GM23248 (cell line): Measurements from ENCODE around the gene NCOR2. TPM values are rescaled to one million over a fixed set of nuclear protein-coding genes. Genes with fewer than 3 reads are reported as not detected.

Experiments
- DNase-seq: peaks from one replicate; pipeline ENCODE4 v3.0.0-alpha.2; 2015
- H2AFZ ChIP-seq: fragments of 200-600 bp; sonication (generic); 2 replicates; pipeline ENCODE4 v1.6.1; 2016; ENCODE audit warnings: antibody characterized with exemption
- H3F3A ChIP-seq: fragments of 200-600 bp; sonication (generic); 2 replicates; pipeline ENCODE4 v1.6.1; 2016; ENCODE audit warnings: mild to moderate bottlenecking, antibody characterized with exemption, mixed run types; ENCODE audit not compliant: insufficient read depth
- H3K27ac ChIP-seq: fragments of 200-600 bp; sonication (generic); 2 replicates; pipeline ENCODE4 v1.5.1; 2016; ENCODE audit warnings: mild to moderate bottlenecking
- H3K27me3 ChIP-seq: fragments of 200-600 bp; sonication (generic); replicated peaks from 2 replicates; pipeline ENCODE4 v1.6.1; 2016; ENCODE audit warnings: mild to moderate bottlenecking; ENCODE audit not compliant: insufficient read depth
- H3K36me3 ChIP-seq: fragments of 200-600 bp; sonication (generic); 2 replicates; pipeline ENCODE4 v1.6.1; 2016; ENCODE audit warnings: low read depth, mild to moderate bottlenecking
- H3K4me1 ChIP-seq: fragments of 200-600 bp; sonication (generic); 2 replicates; pipeline ENCODE4 v1.6.1; 2016; ENCODE audit warnings: mild to moderate bottlenecking; ENCODE audit not compliant: insufficient read depth
- H3K4me2 ChIP-seq: fragments of 200-600 bp; sonication (generic); one replicate; pipeline ENCODE4 v1.6.1; 2016; ENCODE audit warnings: mild to moderate bottlenecking; ENCODE audit not compliant: unreplicated experiment
- H3K4me3 ChIP-seq: fragments of 200-600 bp; sonication (generic); 2 replicates; pipeline ENCODE4 v1.5.1; 2016; ENCODE audit warnings: mild to moderate bottlenecking
- H3K79me2 ChIP-seq: fragments of 200-600 bp; sonication (generic); 2 replicates; pipeline ENCODE4 v1.6.1; 2016; ENCODE audit warnings: mild to moderate bottlenecking; ENCODE audit not compliant: insufficient read depth
- H3K9ac ChIP-seq: fragments of 200-600 bp; sonication (generic); 2 replicates; pipeline ENCODE4 v1.6.1; 2016; ENCODE audit warnings: mild to moderate bottlenecking
- H3K9me2 ChIP-seq: fragments of 200-600 bp; sonication (generic); 2 replicates; pipeline ENCODE4 v1.6.1; 2016; ENCODE audit warnings: mixed run types, mild to moderate bottlenecking, moderate library complexity; ENCODE audit not compliant: insufficient read depth
- H3K9me3 ChIP-seq: fragments of 200-600 bp; sonication (generic); one replicate; pipeline ENCODE4 v1.6.1; 2017; ENCODE audit warnings: low read depth
- H4K20me1 ChIP-seq: fragments of 200-600 bp; sonication (generic); 2 replicates; pipeline ENCODE4 v1.6.0; 2016; ENCODE audit not compliant: insufficient read depth
- EZH2 ChIP-seq: fragments of 200-600 bp; sonication (generic); IDR thresholded peaks from 2 replicates; pipeline ENCODE4 v1.6.1; 2018; ENCODE audit warnings: antibody characterized with exemption, mild to moderate bottlenecking; ENCODE audit not compliant: insufficient read depth, poor library complexity, severe bottlenecking
- EZH2phosphoT487 ChIP-seq: fragments of 200-600 bp; sonication (generic); IDR thresholded peaks from 2 replicates; pipeline ENCODE4 v1.6.1; 2018; ENCODE audit warnings: antibody characterized with exemption, moderate library complexity, mild to moderate bottlenecking, low read depth; ENCODE audit not compliant: insufficient read depth
- WGBS, 2 experiments: methylation state at CpG; one replicate each; pipeline ENCODE4 v1.1.6; 2015 to 2017; ENCODE audit warnings: low lambda C conversion rate in 2 of 2, low coverage in 1 of 2; ENCODE audit errors: missing lambda C conversion rate in 2 of 2; 5-methylcytosine and 5-hydroxymethylcytosine counted together
- in situ Hi-C: fragments of 300-500 bp; cut with MboI; formaldehyde crosslinking; loops from 2 replicates; pipeline ENCODE4 v1.15.0; 2020
- polyA plus RNA-seq: library from polyadenylated mRNA; unstranded; fragments of >200 nt; fragmentation: Nextera tagmentation; extraction: Ambion mirVana; gene quantifications from 2 replicates; pipeline ENCODE4 v1.2.1, GENCODE V29; 2016
- total RNA-seq: library from RNA; depleted of rRNA; stranded (reverse); fragments of >200 nt; shearing (Covaris generic); gene quantifications from 2 replicates; pipeline ENCODE4 v1.2.3, GENCODE V29; 2014

NCOR2 gene
- total and polyA plus RNA-seq, 2 experiments from 2014 or later: 37.7 to 43.5 TPM

GRCh38 chr12:124523071-124523470, 44.3 kb downstream of the NCOR2 start:
- DNase-seq: peak; percentile 85
- H3K27me3 ChIP-seq: no peaks in the 10 kb centered on the region
- H3K4me3 ChIP-seq: no peak overlapping the region
- no peak overlapping the region for H2AFZ ChIP-seq
- no peaks in the 10 kb centered on the region for H4K20me1 ChIP-seq
- H3K36me3 ChIP-seq: no peaks in the 10 kb centered on the region
- H3K27ac ChIP-seq: peak overlapping the region; percentile 78
- peak overlapping the region; percentile 68 for H3K9ac ChIP-seq
- no peaks in the 10 kb centered on the region for H3K9me3 ChIP-seq
- H3K4me2 ChIP-seq: peak overlapping the region; percentile 38
- H3K79me2 ChIP-seq: peaks cover 74% of the 10 kb centered on the region
- TF ChIP-seq EZH2 (no peak), EZH2phosphoT487 (no peak)
- in situ Hi-C loops: no loop called here
- H3K9me2 ChIP-seq: no peaks in the 10 kb centered on the region
- peaks cover 53% of the 10 kb centered on the region for H3K4me1 ChIP-seq
- WGBS, 2 experiments: 8 to 11% methylated on average over 12 of the region's 12 CpGs
- H3F3A ChIP-seq: peaks cover 41% of the 10 kb centered on the region

- H3K27me3 ChIP-seq: no peaks in the 10 kb centered on the region
- no peak overlapping the region for H3K27ac ChIP-seq
- H3K4me1 ChIP-seq: peaks cover 57% of the 10 kb centered on the region
- no peaks in the 10 kb centered on the region for H4K20me1 ChIP-seq
- H3K79me2 ChIP-seq: peaks cover 64% of the 10 kb centered on the region
- H3K9me2 ChIP-seq: no peaks in the 10 kb centered on the region
- H2AFZ ChIP-seq: no peak overlapping the region
- 71 to 73% methylated on average over 9 to 10 of the region's 10 CpGs for whole genome bisulfite sequencing, 2 experiments
- DNase-seq: no peak
- no peak for TF ChIP-seq EZH2phosphoT487
- no peak for TF ChIP-seq EZH2
- in situ Hi-C loops: no loop called here
- H3F3A ChIP-seq: peaks cover 51% of the 10 kb centered on the region
- no peaks in the 10 kb centered on the region for H3K36me3 ChIP-seq
- no peak overlapping the region for H3K9ac ChIP-seq
- no peaks in the 10 kb centered on the region for H3K9me3 ChIP-seq
- no peak overlapping the region for H3K4me2 ChIP-seq
- H3K4me3 ChIP-seq: no peak overlapping the region
Measured at GRCh38 chr12:124520907-124521306, 46.5 kb downstream of the NCOR2 start.

- no peak overlapping the region for H2AFZ ChIP-seq
- TF ChIP-seq EZH2 (no peak), EZH2phosphoT487 (no peak)
- 63 to 66% methylated on average over 14 of the region's 14 CpGs for WGBS, 2 experiments
- peaks cover 55% of the 10 kb centered on the region for H3F3A ChIP-seq
- no peak overlapping the region for H3K4me3 ChIP-seq
- H3K27ac ChIP-seq: peak overlapping the region; percentile 100
- peaks cover 59% of the 10 kb centered on the region for H3K4me1 ChIP-seq
- in situ Hi-C loops: no loop called here
- H3K27me3 ChIP-seq: no peaks in the 10 kb centered on the region
- peak; percentile 32 for DNase-seq
- H3K9ac ChIP-seq: 0 out of 2 replicates have a peak overlapping the region, but pooled peaks have one; percentile 2
- H4K20me1 ChIP-seq: no peaks in the 10 kb centered on the region
- peaks cover 64% of the 10 kb centered on the region for H3K79me2 ChIP-seq
- H3K9me2 ChIP-seq: no peaks in the 10 kb centered on the region
- no peaks in the 10 kb centered on the region for H3K36me3 ChIP-seq
- H3K9me3 ChIP-seq: no peaks in the 10 kb centered on the region
- H3K4me2 ChIP-seq: no peak overlapping the region
Measured at GRCh38 chr12:124520265-124520701, 47.1 kb downstream of the NCOR2 start.

- no peaks in the 10 kb centered on the region for H3K36me3 ChIP-seq
- peak overlapping the region; percentile 77 for H3K4me2 ChIP-seq
- no peaks in the 10 kb centered on the region for H3K9me2 ChIP-seq
- peaks cover 52% of the 10 kb centered on the region for H3F3A ChIP-seq
- H3K27ac ChIP-seq: peak overlapping the region; percentile 100
- H3K79me2 ChIP-seq: peaks cover 64% of the 10 kb centered on the region
- in situ Hi-C loops: no loop called here
- H4K20me1 ChIP-seq: no peaks in the 10 kb centered on the region
- H3K27me3 ChIP-seq: no peaks in the 10 kb centered on the region
- no peak overlapping the region for H3K4me3 ChIP-seq
- 41 to 45% methylated on average over 10 of the region's 10 CpGs for WGBS, 2 experiments
- TF ChIP-seq EZH2: no peak
- TF ChIP-seq EZH2phosphoT487: no peak
- no peaks in the 10 kb centered on the region for H3K9me3 ChIP-seq
- H2AFZ ChIP-seq: no peak overlapping the region
- H3K9ac ChIP-seq: peak overlapping the region; percentile 98
- DNase-seq: no peak
- H3K4me1 ChIP-seq: peaks cover 55% of the 10 kb centered on the region
Measured at GRCh38 chr12:124519746-124520145, 47.7 kb downstream of the NCOR2 start.
